GM12878 (cell line): ENCODE data around the gene RIMS1. TPM values are rescaled to one million over a fixed set of nuclear protein-coding genes. Genes with fewer than 3 reads are reported as not detected.

Source experiments
- ATAC-seq: fragments of 200-7000 bp; cut with Tn5 transposase; 3 replicates; pipeline ENCODE4 v1.9.1; 2020; ENCODE audit warnings: mild to moderate bottlenecking, moderate library complexity
- BruUV-seq: library from RNA; stranded (reverse); fragments of 400-500 nt; replicated peaks from 2 replicates; lab custom pipeline; 2021; lab: Mats Ljungman, UMichigan
- CTCF ChIA-PET: fragments of 300-600 bp; sonication (Branson Sonifier 250); formaldehyde crosslinking; extraction: SDS; loops from one replicate; lab custom pipeline; 2021; ENCODE audit warnings: inconsistent platforms; lab: Yijun Ruan, JAX
- POLR2A ChIA-PET: fragments of 350-600 bp; formaldehyde crosslinking; extraction: SDS; loops from one replicate; lab custom pipeline; 2021; ENCODE audit warnings: inconsistent platforms; lab: Charles Lee
- RAD21 ChIA-PET: fragments of 300-600 bp; sonication (Branson Sonifier 250); formaldehyde crosslinking; loops from one replicate; lab custom pipeline; 2023; ENCODE audit warnings: antibody characterized with exemption; ENCODE audit not compliant: unreplicated experiment; lab: Charles Lee
- SMC1A ChIA-PET: fragments of 300-600 bp; sonication (Branson Sonifier 250); formaldehyde crosslinking; loops from one replicate; lab custom pipeline; 2023; ENCODE audit not compliant: unreplicated experiment, uncharacterized antibody; lab: Charles Lee
- DNase-seq: peaks from one replicate; pipeline ENCODE4 v3.0.0-alpha.2; 2011; ENCODE audit warnings: low read depth, low spot score
- FAIRE-seq: peaks from 3 replicates; lab custom pipeline; 2011; peaks lifted over from hg19 to GRCh38; lab: Jason Lieb, UNC
- H2AFZ ChIP-seq: 2 replicates; pipeline ENCODE4 v1.6.0; 2011; ENCODE audit warnings: low read depth, low read length, control low read depth; ENCODE audit not compliant: control insufficient read depth
- H3K27ac ChIP-seq: 2 replicates; pipeline ENCODE4 v1.5.1; 2011; ENCODE audit warnings: control low read depth; ENCODE audit not compliant: control insufficient read depth, insufficient read depth
- H3K27me3 ChIP-seq, 2 experiments: replicated peaks in 1 of 2; 2 replicates each; pipeline versions ENCODE4 v1.6.0 to v1.6.1; 2011; ENCODE audit warnings: low read length in 1 of 2; ENCODE audit not compliant: control insufficient read depth in 2 of 2, insufficient read depth in 2 of 2
- H3K36me3 ChIP-seq, 2 experiments: 2 replicates each; pipeline ENCODE4 v1.5.1; 2011; ENCODE audit warnings: low read length in 1 of 2; ENCODE audit not compliant: control insufficient read depth in 2 of 2, insufficient read depth in 2 of 2
- H3K4me1 ChIP-seq: 2 replicates; pipeline ENCODE4 v1.6.1; 2011; ENCODE audit warnings: mild to moderate bottlenecking, low read length, moderate library complexity, mixed read lengths; ENCODE audit not compliant: control insufficient read depth, insufficient read depth
- H3K4me2 ChIP-seq: 2 replicates; pipeline ENCODE4 v1.6.0; 2011; ENCODE audit warnings: control low read depth; ENCODE audit not compliant: control insufficient read depth, insufficient read depth
- H3K4me3 ChIP-seq: fragments of 200-600 bp; sonication (generic); 2 replicates; pipeline ENCODE4 v1.5.1; 2016
- H3K79me2 ChIP-seq: 2 replicates; pipeline ENCODE4 v1.6.0; 2011; ENCODE audit warnings: low read length; ENCODE audit not compliant: control insufficient read depth, insufficient read depth
- H3K9ac ChIP-seq: 2 replicates; pipeline ENCODE4 v1.8.0; 2011; ENCODE audit warnings: low read length, control low read depth, mixed read lengths; ENCODE audit not compliant: control insufficient read depth, insufficient read depth
- H3K9me3 ChIP-seq: replicated peaks from 3 replicates; pipeline ENCODE4 v1.5.1; 2011; ENCODE audit warnings: mild to moderate bottlenecking, low read length; ENCODE audit not compliant: control insufficient read depth, insufficient read depth
- H4K20me1 ChIP-seq: 2 replicates; pipeline ENCODE4 v1.6.0; 2011; ENCODE audit not compliant: control insufficient read depth, insufficient read depth
- ESRRA ChIP-seq: IDR thresholded peaks from 2 replicates; pipeline ENCODE4 v1.6.1; 2012; ENCODE audit warnings: mild to moderate bottlenecking, low read length, improper control_type of control experiment
- IRF4 ChIP-seq: IDR thresholded peaks from 2 replicates; pipeline ENCODE4 v1.6.1; 2011; ENCODE audit warnings: low read depth, low read length
- NFYB ChIP-seq: IDR thresholded peaks from 2 replicates; pipeline ENCODE4 v1.6.1; 2011; ENCODE audit warnings: low read depth, mild to moderate bottlenecking, low read length, improper control_type of control experiment, moderate library complexity; ENCODE audit not compliant: insufficient read depth
- NR2C1 ChIP-seq: fragments of 450-650 bp; IDR thresholded peaks from 2 replicates; pipeline ENCODE4 v1.6.1; 2017; ENCODE audit warnings: antibody characterized with exemption, mild to moderate bottlenecking, moderate library complexity
- NRF1 ChIP-seq: conservative IDR thresholded peaks from 2 replicates; pipeline ENCODE4 v1.6.1; 2011; ENCODE audit warnings: mild to moderate bottlenecking, low read depth, low read length, improper control_type of control experiment
- RCOR1 ChIP-seq: conservative IDR thresholded peaks from 2 replicates; pipeline ENCODE4 v1.6.1; 2012; ENCODE audit warnings: low read depth, low read length, improper control_type of control experiment
- WGBS: methylation state at CpG from one replicate; pipeline ENCODE4 v1.1.6; 2016; ENCODE audit warnings: low lambda C conversion rate; ENCODE audit not compliant: insufficient replicate concordance, insufficient coverage; ENCODE audit errors: missing lambda C conversion rate; 5-methylcytosine and 5-hydroxymethylcytosine counted together
- in situ Hi-C: fragments of 300-500 bp; cut with MboI; formaldehyde crosslinking; loops from 9 replicates; pipeline ENCODE4 v1.14.3; 2018; ENCODE audit warnings: mixed read lengths
- intact Hi-C: fragments of 100-400 bp; cut with micrococcal nuclease; formaldehyde crosslinking; loops from one replicate; pipeline ENCODE4 v1.14.2; 2022; ENCODE audit not compliant: unreplicated experiment
- polyA plus RNA-seq, 11 experiments: library from polyadenylated mRNA; depleted of rRNA in 4 of 11; unstranded in 6 of 11; stranded (reverse) in 5 of 11; fragments of >200 nt; fragmentation: Nextera tagmentation in 4 of 11; fragmentation: Illumina TruSeq in 1 of 11; extraction: Ambion mirVana in 4 of 11; extraction: Trizol in 1 of 11; gene quantifications; 1 replicate in 1 of 11; 2 replicates in 10 of 11; pipeline versions ENCODE4 v1.2.1 to v1.2.3, GENCODE V29; 2011 to 2016; ENCODE audit warnings: inconsistent platforms in 2 of 11, missing spikeins in 2 of 11, low read depth in 1 of 11
- total RNA-seq, 4 experiments: library from RNA; depleted of rRNA in 3 of 4; stranded (reverse); fragments of >200 nt in 3 of 4; fragmentation: Illumina TruSeq in 1 of 4; extraction: Trizol in 1 of 4; gene quantifications; 2 replicates each; pipeline versions ENCODE4 v1.2.1 to v1.2.3, GENCODE V29; 2013 to 2021
- TF ChIP-seq, protein P1 (sequence below): IDR thresholded peaks from 2 replicates; pipeline ENCODE4 v1.6.1; 2012; ENCODE audit warnings: low read length, inconsistent platforms
- TF ChIP-seq, protein P2 (sequence below): IDR thresholded peaks from 2 replicates; pipeline ENCODE4 v1.6.1; 2012; ENCODE audit warnings: low read depth, low read length, improper control_type of control experiment

The RIMS1 gene
- total and polyA plus RNA-seq, 10 of the 15 experiments (the other 5 are each of a cell fraction or from before 2014, with no cell fraction given): 0.05 to 0.76 (median 0.23) TPM

DNA sequence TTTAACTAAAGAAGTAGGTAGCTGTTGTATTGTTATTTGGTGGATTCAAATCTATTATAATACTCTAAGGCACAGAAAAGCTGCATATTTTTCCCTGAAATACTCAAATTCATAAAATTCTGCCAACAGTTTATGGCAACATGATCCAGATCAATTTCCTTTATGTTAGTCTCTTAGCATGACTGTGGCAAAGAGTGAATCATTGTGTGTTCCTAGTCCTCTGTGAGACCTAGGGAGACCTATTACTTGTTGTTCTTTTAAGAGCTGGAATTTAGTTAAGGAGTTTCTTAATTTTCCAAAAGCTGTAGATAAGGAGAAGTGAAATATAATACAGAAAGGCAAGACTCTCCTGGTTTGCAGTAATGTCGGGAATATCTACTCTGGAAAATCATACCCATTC is 149.6 kb downstream of the RIMS1 start:
- WGBS: 86% methylated on average over 1 of the region's 1 CpG
- Histone ChIP-seq H3K4me1 (no peaks in the 10 kb centered on the region), H3K79me2 (no peaks in the 10 kb centered on the region)

DNA sequence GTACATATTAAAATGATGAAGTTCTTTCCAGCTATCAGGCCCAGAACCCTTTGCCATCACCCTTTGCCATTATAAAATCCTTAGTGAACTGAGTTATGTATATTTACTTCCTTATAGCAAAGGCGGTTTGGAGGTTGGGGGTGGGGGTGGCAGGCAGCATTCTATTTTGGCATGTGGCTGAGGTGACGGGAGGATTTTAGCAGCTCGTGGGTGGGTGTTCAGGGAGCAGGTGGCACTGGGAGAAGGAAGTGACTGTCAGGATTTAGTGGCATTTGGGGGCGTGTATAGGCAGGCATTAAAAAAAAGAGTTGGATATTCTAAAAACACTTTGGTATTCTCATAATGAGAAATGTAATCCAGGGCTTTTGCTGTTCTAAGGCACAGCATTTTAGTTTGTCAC is 150.7 kb downstream of the RIMS1 start:
- Histone ChIP-seq H3K27me3 (no peaks in the 10 kb centered on the region), H3K4me3 (no peak overlapping the region), H2AFZ (no peak overlapping the region), H3K4me2 (no peak overlapping the region), H4K20me1 (no peaks in the 10 kb centered on the region), H3K79me2 (no peaks in the 10 kb centered on the region), H3K4me1 (no peaks in the 10 kb centered on the region), H3K9me3 (no peaks in the 10 kb centered on the region), H3K27ac (no peak overlapping the region), H3K36me3 (no peaks in the 10 kb centered on the region), H3K9ac (no peak overlapping the region)
- DNase-seq (no peak), FAIRE-seq (no peak), ATAC-seq (no peak)
- intact Hi-C loops (no loop called here), in situ Hi-C loops (no loop called here)
- TF ChIP-seq, protein P1, sequence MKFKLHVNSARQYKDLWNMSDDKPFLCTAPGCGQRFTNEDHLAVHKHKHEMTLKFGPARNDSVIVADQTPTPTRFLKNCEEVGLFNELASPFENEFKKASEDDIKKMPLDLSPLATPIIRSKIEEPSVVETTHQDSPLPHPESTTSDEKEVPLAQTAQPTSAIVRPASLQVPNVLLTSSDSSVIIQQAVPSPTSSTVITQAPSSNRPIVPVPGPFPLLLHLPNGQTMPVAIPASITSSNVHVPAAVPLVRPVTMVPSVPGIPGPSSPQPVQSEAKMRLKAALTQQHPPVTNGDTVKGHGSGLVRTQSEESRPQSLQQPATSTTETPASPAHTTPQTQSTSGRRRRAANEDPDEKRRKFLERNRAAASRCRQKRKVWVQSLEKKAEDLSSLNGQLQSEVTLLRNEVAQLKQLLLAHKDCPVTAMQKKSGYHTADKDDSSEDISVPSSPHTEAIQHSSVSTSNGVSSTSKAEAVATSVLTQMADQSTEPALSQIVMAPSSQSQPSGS: no peak
- BruUV-seq: no TSS peak
- RAD21 ChIA-PET: no interaction called here
- CTCF ChIA-PET: interaction anchor here (1.3 kb wide), 1 partner anchor 10 kb away, joined by 3 read pairs; no protein-coding TSS in a partner anchor
- POLR2A ChIA-PET: no interaction called here
- 9% methylated on average over 4 of the region's 4 CpGs for WGBS
- SMC1A ChIA-PET: interaction anchor here (0.8 to 2.0 kb wide), 3 partner anchors 10 to 283 kb away, joined by 3 to 6 read pairs (median 4); no protein-coding TSS in a partner anchor

More for the DNA sequence above, 149.6 kb downstream of the RIMS1 start:
- no peak overlapping the region for H3K4me3 ChIP-seq
- ChIA-PET CTCF (no interaction called here), POLR2A (no interaction called here), SMC1A (no interaction called here), RAD21 (no interaction called here)
- no peaks in the 10 kb centered on the region for H4K20me1 ChIP-seq
- H3K9me3 ChIP-seq: no peaks in the 10 kb centered on the region
- FAIRE-seq (no peak), DNase-seq (no peak), ATAC-seq (no peak)
- no peak overlapping the region for H3K4me2 ChIP-seq
- H3K27me3 ChIP-seq: no peaks in the 10 kb centered on the region
- no peak overlapping the region for H3K27ac ChIP-seq
- intact Hi-C loops: no loop called here
- H3K36me3 ChIP-seq: no peaks in the 10 kb centered on the region
- no peak overlapping the region for H2AFZ ChIP-seq
- no peak overlapping the region for H3K9ac ChIP-seq
- in situ Hi-C loops: no loop called here
- no TSS peak for BruUV-seq
- TF ChIP-seq NR2C1: no peak
- no peak for TF ChIP-seq NFYB
- TF ChIP-seq, protein P2, sequence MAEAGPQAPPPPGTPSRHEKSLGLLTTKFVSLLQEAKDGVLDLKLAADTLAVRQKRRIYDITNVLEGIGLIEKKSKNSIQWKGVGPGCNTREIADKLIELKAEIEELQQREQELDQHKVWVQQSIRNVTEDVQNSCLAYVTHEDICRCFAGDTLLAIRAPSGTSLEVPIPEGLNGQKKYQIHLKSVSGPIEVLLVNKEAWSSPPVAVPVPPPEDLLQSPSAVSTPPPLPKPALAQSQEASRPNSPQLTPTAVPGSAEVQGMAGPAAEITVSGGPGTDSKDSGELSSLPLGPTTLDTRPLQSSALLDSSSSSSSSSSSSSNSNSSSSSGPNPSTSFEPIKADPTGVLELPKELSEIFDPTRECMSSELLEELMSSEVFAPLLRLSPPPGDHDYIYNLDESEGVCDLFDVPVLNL: no peak
- no peak for TF ChIP-seq RCOR1
- TF ChIP-seq IRF4: no peak
- no peak for TF ChIP-seq NRF1
- no peak for TF ChIP-seq ESRRA
